Measurements from ENCODE around the gene DRG1.
A peak's percentile ranks its signal among the peaks of the same experiment; 100 is the strongest.
"Not testable (repeated sequence)": the region's sequence is repeated elsewhere in the genome, so short reads cannot be mapped to it uniquely, and the experiment has no call there.

Gene DRG1

GRCh38 chr22:31399211-31400022, at the start of gene DRG1:
DRG1 (plus strand) TSS chr22:31399604; CDS start chr22:31399684, 80 bp downstream.
- DNase-seq, result peak; percentile 90 to 96

GRCh38 chr22:31349960-31350359, 49.4 kb upstream of the DRG1 start:
- DNase-seq, result no peak

DNA sequence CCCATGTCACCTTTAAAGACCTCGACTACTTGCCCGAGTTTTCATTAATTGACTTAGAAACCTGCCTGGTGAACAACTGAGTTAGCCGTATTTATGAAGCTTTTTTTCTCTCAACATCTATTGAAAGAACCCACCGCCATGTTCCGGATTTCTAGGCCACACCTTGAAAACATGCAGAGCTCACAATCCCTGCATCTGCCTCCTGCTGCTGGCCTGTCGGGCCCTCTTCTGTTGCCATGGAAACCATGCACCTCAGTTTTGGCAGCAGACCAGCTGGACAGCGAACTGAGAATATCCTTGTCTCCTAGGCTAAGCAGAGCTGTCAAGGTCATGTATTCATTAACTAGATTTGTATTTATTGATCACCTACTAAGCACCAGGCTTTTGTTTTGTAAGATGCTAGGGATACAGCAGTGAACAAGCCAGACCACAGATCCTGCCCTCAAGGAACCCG, 49.0 kb upstream of the DRG1 start:
- DNase-seq, result no peak

DNA sequence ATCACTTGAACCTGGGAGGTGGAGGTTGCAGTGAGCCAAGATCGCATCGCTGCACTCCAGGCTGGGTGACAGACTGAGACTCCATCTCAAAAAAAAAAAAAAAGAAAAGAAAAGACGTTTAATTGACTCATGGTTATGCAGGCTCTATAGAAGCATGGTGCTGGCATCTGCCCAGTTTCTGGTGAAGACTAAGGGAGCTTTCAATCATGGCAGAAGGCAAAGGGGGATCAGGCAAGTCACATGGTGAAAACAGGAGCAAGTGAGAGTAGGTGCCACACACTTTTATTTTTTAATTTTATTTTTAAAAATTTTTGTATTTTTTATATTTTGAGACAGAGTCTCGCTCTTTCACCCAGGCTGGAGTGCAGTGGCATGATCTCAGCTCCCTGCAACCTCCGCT, 44.9 kb upstream of the DRG1 start:
- DNase-seq, result no peak

DNA sequence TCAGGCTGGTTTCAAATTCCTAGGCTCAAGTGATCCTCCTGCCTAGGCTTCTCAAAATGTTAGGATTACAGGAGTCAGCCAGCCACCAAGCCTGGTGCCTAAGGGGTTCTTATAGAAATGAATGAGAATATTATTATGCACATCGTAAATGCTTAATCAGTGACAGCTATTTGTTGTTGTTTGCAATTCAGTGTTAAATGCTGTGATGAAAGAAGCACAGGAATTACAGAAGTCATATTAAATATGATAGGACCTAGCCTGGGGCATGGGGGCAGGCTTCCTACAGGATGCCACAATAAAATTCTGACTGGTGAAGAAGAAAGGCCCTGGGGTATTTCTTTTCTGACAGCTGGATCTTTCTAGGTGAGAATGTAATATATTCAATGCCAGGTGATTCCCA, 39.4 kb upstream of the DRG1 start:
- no peak for DNase-seq

DNA sequence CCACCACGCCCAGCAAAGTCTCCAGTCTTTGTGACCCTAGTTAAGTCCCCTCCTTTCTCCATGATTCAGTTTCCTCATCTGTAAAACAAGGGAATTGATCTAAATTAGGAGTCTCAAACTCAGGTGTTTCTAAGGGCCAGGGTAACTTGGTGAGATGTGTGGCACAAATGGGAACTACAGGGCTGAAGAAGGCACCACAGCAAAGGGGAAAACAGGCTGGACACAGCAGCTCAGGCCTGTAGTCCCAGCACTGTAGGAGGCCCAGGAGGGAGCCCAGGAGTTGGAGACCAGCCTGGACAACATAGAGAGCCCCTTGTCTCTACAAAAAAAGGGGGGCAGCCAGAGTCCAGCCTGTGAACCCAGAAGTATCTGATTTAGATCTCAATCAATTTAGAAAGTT, 37.7 kb upstream of the DRG1 start:
- no peak for DNase-seq

GRCh38 chr22:31363885-31364465, 35.4 kb upstream of the DRG1 start:
- no peak for DNase-seq

- peak; percentile 28 to 48 for DNase-seq
These were observed 32.0 kb upstream of the DRG1 start for GRCh38 chr22:31367426-31367825.

- no peak for DNase-seq
These were observed 21.8 kb upstream of the DRG1 start for GRCh38 chr22:31377612-31378011.

DNA sequence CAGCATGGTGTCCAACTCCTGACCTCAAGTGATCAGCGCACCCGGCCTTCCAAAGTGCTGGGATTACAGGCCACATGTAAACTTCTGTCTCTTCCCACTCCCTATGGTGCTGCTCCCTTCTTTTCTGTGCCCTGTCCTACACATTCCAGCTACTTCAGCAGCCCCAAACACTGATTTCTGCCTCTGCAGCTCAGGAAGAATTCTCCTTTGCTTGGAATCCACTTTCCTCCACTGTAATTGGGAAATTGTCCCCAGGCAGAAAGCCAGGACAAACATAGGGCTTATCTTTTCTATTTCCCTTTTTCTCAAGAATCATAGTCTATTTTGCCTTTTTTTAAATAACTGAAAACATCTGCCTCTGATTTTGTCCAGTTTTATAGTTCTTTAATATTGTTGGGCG, 21.3 kb upstream of the DRG1 start:
- no peak for DNase-seq

- DNase-seq, result peak in 1 of 2 donors; percentile 30
These were observed 20.8 kb upstream of the DRG1 start for GRCh38 chr22:31378651-31379050.

- no peak for DNase-seq
These were observed 5.5 kb upstream of the DRG1 start for GRCh38 chr22:31393893-31394292.

DNA sequence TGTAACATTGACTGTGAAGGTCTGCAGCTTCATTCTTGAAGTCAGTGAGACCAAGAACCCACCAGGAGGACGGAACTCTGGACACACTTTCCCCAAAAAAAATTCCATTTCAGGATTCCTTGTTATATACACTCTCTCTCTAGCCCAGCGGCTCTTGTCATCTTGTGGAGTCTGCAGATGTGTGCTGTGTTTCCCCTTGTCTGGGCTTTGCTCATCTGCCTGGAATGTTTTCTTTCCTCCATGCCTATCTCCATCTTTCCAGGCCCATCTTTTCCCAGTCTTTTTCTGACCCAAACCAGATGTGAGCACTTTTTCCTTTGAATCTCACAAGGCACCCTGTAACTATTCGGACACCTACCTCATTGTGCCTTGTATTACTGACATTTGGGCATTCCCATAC, 5.1 kb upstream of the DRG1 start:
- DNase-seq, result no peak

GRCh38 chr22:31398231-31398630, 1.2 kb upstream of the DRG1 start:
- DNase-seq, result peak; percentile 12 to 14

GRCh38 chr22:31400023-31400397, 606 bp downstream of the DRG1 start:
- DNase-seq, result peak in 1 of 2 donors; percentile 11

GRCh38 chr22:31402350-31402749, 2.9 kb downstream of the DRG1 start:
- DNase-seq, result not testable (repeated sequence)

DNA sequence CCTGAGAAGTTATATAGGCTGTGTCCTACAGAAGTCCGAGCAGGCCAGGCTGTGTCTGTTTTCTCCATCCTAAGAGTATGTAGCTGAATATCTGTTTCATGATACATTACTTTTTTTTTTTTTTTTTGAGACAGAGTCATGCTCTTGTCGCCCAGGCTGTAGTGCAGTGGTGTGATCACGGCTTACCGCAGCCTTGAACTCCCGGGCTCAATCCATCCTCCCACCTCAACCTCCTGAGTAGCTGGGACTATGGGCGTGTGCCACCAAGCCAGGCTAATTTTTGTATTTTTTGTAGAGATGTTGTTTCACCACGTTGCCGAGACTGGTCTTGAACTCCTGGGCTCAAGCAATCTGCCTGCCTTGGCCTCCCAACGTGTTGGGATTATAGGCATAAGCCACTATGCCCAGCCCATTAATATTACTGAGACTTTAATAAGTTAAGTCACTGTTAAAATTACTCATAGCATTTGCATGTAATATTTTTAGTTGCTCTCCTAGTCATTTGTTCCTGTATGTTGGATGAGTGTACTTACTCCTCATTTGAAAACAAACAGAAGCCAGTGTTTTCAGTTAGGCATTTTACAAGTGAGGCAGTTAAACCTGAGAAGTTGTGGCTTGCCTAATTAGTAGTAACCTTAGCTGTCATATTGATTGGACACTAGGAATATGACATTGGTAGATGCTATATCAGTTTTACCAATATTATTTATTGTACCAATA, 26.1 kb downstream of the DRG1 start:
- DNase-seq, result no peak

GRCh38 chr22:31431950-31432349, 32.5 kb downstream of the DRG1 start:
- DNase-seq, result no peak

GRCh38 chr22:31436132-31436531, 36.7 kb downstream of the DRG1 start:
- no peak for DNase-seq

GRCh38 chr22:31439808-31440207, 40.4 kb downstream of the DRG1 start:
- no peak for DNase-seq

DNA sequence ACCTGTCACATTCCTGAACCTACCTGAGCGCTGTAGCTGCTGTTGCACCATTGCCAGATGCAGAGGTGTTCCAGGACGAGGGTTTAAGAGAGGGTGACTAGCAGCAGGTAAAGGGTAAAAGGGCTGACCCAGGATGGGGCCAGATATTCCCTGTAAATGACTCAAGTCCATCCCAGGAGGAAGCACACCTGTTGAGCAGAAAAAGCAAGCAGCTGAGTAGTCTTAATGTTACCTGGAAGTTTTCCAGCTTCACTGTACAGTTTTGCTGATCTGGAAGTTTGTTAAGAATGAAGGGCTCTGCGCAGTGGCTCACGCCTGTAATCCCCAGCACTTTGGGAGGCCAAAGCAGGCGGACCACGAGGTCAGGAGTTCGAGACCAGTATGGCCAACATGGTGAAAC, 41.3 kb downstream of the DRG1 start:
- no peak for DNase-seq

DNA sequence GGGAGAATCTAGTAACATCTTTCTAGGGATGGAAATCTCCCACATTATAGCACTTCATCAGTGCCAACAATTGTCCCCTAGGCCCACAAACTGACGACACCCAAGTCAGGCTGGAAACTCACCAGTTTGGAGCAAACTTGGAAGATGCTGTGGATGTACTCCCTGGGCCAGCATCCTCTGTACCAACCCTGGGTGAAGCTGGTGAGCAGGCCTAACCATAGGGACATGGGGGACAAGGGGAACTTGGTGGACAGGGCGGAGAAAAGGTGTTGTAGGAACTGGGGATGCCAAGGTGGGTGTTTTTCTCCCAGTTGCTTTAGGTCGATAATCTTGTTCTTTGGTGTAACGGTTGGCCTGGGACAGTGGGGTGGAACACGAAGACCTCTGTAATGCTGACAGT, 42.2 kb downstream of the DRG1 start:
- DNase-seq, result no peak

DNA sequence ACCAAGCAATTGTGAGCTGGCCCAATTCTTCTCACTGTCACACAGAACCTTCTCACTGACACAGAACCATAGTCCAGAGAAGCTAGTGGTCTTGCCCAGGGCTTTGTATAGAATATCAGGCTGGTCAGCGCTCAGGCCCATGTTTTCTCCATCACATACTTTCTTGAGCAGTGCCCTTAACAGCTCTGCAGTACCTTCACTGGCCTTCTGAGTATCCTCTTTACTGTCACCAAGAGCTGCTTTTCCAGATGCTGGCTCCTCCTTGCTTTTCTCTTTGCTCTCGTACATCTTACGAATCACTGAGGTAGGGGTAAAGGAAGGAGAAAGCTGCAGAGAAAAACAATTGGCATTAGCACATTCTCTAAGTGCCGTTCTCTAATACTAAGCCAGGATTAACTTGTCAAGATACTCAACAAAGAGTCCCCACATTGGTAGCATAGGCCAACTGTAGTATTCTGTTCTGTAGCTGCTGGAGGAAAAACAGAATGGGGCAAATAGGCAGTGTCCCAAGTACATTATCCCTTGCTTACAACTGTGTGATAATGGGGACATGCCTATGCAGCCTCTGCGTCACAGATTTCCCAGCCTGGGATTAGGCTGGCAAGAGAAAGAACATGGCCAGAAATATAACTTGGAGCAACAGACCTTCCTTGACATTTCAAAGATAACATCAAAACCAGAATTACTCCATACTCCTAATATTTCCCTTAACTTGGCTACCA, 43.5 kb downstream of the DRG1 start:
- no peak for DNase-seq

Data from inflammatory macrophage treated with lipopolysaccharide for 1 hour (primary cell).